Sigmoid colon (tissue), 7 donors: Measurements from ENCODE around the gene ATP2B1. TPM values are rescaled to one million over a fixed set of nuclear protein-coding genes. Genes with fewer than 3 reads are reported as not detected.

Experiments used
- DNase-seq: peaks from one replicate; pipeline ENCODE4 v3.0.0-alpha.2; 2019
- H3K27ac ChIP-seq, 4 donors: fragments of 200-600 bp; sonication (generic); one replicate each; pipeline ENCODE4 v1.5.1; 2016 to 2019; ENCODE audit warnings: mild to moderate bottlenecking in 1 of 4
- H3K27me3 ChIP-seq, 3 donors: fragments of 200-600 bp; sonication (generic); one replicate each; pipeline ENCODE4 v1.5.1; 2019; ENCODE audit warnings: mild to moderate bottlenecking in 1 of 3
- H3K36me3 ChIP-seq, 4 donors: fragments of 200-600 bp; sonication (generic); one replicate each; pipeline ENCODE4 v1.5.1; 2016 to 2019
- H3K4me1 ChIP-seq, 4 donors: fragments of 200-600 bp; sonication (generic); one replicate each; pipeline ENCODE4 v1.5.1; 2017 to 2019
- H3K4me3 ChIP-seq, 4 donors: fragments of 200-600 bp; sonication (generic); one replicate each; pipeline ENCODE4 v1.5.1; 2017 to 2019; ENCODE audit warnings: mild to moderate bottlenecking in 2 of 4, moderate library complexity in 1 of 4
- H3K9me3 ChIP-seq, 4 donors: fragments of 200-600 bp in 3 of 4; sonication (generic) in 3 of 4; one replicate each; pipeline versions ENCODE4 v1.5.1 to v1.6.1; 2013 to 2019
- EP300 ChIP-seq, 4 donors: sonication (generic); formaldehyde crosslinking; IDR thresholded peaks; one replicate each; pipeline ENCODE4 v1.6.1; 2017; ENCODE audit warnings: antibody characterized with exemption in 4 of 4
- POLR2A ChIP-seq, 2 donors: fragments of 450-650 bp; IDR thresholded peaks; one replicate each; pipeline ENCODE4 v1.6.1; 2016; ENCODE audit warnings: antibody characterized with exemption in 2 of 2, mild to moderate bottlenecking in 2 of 2, moderate library complexity in 2 of 2
- POLR2AphosphoS5 ChIP-seq, 4 donors: sonication (generic); formaldehyde crosslinking; IDR thresholded peaks; one replicate each; pipeline ENCODE4 v1.6.1; 2017; ENCODE audit warnings: antibody characterized with exemption in 4 of 4
- WGBS, 2 donors: extraction: QIAGEN DNeasy Blood & Tissue Kit; methylation state at CpG; one replicate each; pipeline ENCODE4 v1.1.7; 2013; 5-methylcytosine and 5-hydroxymethylcytosine counted together
- intact Hi-C: fragments of 100-400 bp; cut with DNase I; formaldehyde crosslinking; loops from one replicate; pipeline ENCODE4 v1.15.1; 2023
- polyA plus RNA-seq, 3 donors: library from polyadenylated mRNA; stranded (reverse); fragments of 200-250 nt; gene quantifications; one replicate each; pipeline ENCODE4 v1.2.3, GENCODE V29; 2013
- total RNA-seq, 4 donors: library from RNA; depleted of rRNA; stranded (reverse); fragments of >200 nt; gene quantifications; one replicate each; pipeline ENCODE4 v1.1.0, GENCODE V29; 2016
- TF ChIP-seq, protein P1 (sequence below), 4 experiments: fragments of 450-650 bp in 3 of 4; fragments of 200-600 bp in 1 of 4; IDR thresholded peaks; one replicate each; pipeline ENCODE4 v1.5.1; 2016 to 2019; ENCODE audit warnings: antibody characterized with exemption in 4 of 4, mild to moderate bottlenecking in 3 of 4, moderate library complexity in 2 of 4
- donor health status: healthy with polysubstance abuse.
- donor health status: Bipolar disorder and iron deficiency.
- donor health status: healthy.

Gene ATP2B1
- total and polyA plus RNA-seq, 7 donors, result 4.8 to 39.1 (median 27.6) TPM

DNA sequence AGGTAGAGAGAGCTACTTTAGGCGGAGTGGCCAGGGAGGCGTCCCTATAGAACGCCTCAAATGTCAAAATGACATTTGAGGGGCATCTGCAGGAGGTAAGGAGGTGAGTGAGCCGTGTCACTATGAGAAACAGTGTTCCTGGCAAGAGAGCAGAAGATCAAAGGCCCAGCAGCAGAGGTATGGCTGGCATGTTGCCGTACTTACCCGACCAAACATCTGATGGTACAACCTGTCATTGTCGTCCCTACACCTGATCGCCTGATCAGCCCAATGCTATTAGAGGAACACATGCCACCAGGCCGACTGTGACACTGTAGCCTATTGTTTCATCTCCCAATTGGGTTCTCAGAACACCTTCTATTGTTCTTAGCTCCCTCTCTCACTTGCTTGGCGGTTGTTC is 148.9 kb downstream of the ATP2B1 start:
- no peaks in the 10 kb centered on the region for H3K9me3 ChIP-seq
- DNase-seq, result no peak
- intact Hi-C loops, result no loop called here
- H3K27ac ChIP-seq, result no peak overlapping the region
- 90 to 95% methylated on average over 10 of the region's 10 CpGs for WGBS, 2 donors
- no peaks in the 10 kb centered on the region for H3K4me1 ChIP-seq
- H3K36me3 ChIP-seq, result no peaks in the 10 kb centered on the region
- no peaks in the 10 kb centered on the region for H3K27me3 ChIP-seq
- no peak for TF ChIP-seq EP300 (IDR thresholded peaks at IDR 0.05)
- no peak for TF ChIP-seq POLR2A (IDR thresholded peaks at IDR 0.05)
- TF ChIP-seq POLR2AphosphoS5 (IDR thresholded peaks at IDR 0.05), result no peak
- TF ChIP-seq, protein P1, sequence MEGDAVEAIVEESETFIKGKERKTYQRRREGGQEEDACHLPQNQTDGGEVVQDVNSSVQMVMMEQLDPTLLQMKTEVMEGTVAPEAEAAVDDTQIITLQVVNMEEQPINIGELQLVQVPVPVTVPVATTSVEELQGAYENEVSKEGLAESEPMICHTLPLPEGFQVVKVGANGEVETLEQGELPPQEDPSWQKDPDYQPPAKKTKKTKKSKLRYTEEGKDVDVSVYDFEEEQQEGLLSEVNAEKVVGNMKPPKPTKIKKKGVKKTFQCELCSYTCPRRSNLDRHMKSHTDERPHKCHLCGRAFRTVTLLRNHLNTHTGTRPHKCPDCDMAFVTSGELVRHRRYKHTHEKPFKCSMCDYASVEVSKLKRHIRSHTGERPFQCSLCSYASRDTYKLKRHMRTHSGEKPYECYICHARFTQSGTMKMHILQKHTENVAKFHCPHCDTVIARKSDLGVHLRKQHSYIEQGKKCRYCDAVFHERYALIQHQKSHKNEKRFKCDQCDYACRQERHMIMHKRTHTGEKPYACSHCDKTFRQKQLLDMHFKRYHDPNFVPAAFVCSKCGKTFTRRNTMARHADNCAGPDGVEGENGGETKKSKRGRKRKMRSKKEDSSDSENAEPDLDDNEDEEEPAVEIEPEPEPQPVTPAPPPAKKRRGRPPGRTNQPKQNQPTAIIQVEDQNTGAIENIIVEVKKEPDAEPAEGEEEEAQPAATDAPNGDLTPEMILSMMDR (IDR thresholded peaks at IDR 0.05), result no peak
- H3K4me3 ChIP-seq, result no peak overlapping the region

DNA sequence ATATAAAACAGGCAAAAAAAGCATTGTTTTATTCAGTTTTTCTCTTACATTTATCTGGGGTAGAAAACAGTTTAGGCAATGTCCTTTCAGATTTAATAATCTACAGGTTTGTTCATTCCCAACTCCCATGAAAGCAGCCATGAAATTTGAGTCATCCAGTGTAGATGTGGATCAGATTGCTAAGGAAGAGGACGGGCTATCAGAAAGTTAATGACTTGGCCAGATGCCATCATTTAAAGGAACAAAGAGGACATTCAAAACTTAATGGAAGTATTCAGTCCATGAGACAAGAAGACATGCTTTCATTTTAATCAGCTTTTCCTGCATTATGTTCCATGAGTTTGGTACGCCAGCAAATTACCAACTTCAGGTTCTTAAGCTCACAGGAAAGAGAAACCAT is 151.7 kb downstream of the ATP2B1 start:
- intact Hi-C loops, result no loop called here
- 48 to 73% methylated on average over 2 of the region's 2 CpGs for WGBS, 2 donors

DNA sequence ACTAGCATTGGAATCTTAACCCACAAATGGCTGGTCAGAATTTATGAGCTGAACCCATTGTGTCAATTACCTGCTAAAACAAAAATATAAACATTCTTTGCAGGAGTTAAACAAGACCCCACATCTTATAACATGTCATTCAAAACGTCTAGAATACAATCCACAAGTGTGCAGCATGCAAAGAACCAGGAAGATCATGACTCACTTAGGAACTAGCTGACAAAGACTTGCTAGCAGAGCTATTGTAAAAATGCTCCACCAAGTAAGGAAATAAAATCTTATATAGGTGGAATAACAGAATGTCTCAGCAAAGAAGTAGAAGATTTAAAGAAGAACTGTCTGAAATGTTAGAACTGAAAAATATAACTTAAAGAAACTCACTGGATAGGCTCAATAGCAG is 156.3 kb downstream of the ATP2B1 start:
- Histone ChIP-seq H3K9me3 (peaks cover 0 to 2% (median 0%) of the 10 kb centered on the region in 4 donors), H3K27ac (no peak overlapping the region), H3K4me3 (no peak overlapping the region), H3K27me3 (no peaks in the 10 kb centered on the region), H3K36me3 (no peaks in the 10 kb centered on the region), H3K4me1 (no peaks in the 10 kb centered on the region)
- no peak for TF ChIP-seq POLR2A (IDR thresholded peaks at IDR 0.05)
- TF ChIP-seq POLR2AphosphoS5 (IDR thresholded peaks at IDR 0.05), result no peak
- no peak for TF ChIP-seq EP300 (IDR thresholded peaks at IDR 0.05)
- TF ChIP-seq, protein P1 (IDR thresholded peaks at IDR 0.05), result no peak
- DNase-seq, result no peak
- 28 to 44% methylated on average over 1 of the region's 1 CpG for WGBS, 2 donors
- intact Hi-C loops, result no loop called here

More for the DNA sequence above, 151.7 kb downstream of the ATP2B1 start:
- DNase-seq, result no peak
- TF ChIP-seq, protein P1 (IDR thresholded peaks at IDR 0.05), result no peak
- no peak for TF ChIP-seq POLR2AphosphoS5 (IDR thresholded peaks at IDR 0.05)
- TF ChIP-seq EP300 (IDR thresholded peaks at IDR 0.05), result no peak
- TF ChIP-seq POLR2A (IDR thresholded peaks at IDR 0.05), result no peak
- Histone ChIP-seq H3K4me3 (no peak overlapping the region), H3K9me3 (peaks cover 0 to 2% (median 0%) of the 10 kb centered on the region in 4 donors), H3K27ac (no peak overlapping the region), H3K36me3 (no peaks in the 10 kb centered on the region), H3K27me3 (no peaks in the 10 kb centered on the region), H3K4me1 (no peaks in the 10 kb centered on the region)

DNA sequence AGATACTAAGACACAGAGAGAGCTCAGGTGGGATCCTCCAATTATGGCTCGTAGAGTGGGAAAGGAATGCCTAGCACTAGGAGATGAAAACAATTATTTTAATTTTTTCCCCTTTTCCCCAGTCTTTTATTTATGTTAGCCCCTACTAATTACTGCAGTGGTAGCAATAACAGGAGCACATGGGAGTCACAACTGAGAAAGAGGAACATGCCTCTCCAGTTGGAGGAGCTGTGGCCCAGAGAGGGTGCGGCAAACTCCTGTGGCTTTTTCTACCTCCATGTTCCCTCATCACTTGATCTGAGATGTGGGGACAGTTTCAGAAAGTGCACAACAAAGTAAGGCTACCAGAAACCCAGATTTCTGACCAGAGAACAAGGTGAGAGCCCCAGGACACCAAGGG is 156.9 kb downstream of the ATP2B1 start:
- 94 to 97% methylated on average over 2 of the region's 2 CpGs for WGBS, 2 donors
- TF ChIP-seq POLR2A (IDR thresholded peaks at IDR 0.05) (no peak), EP300 (IDR thresholded peaks at IDR 0.05) (no peak), POLR2AphosphoS5 (IDR thresholded peaks at IDR 0.05) (no peak)
- TF ChIP-seq, protein P1 (IDR thresholded peaks at IDR 0.05), result no peak
- no peak overlapping the region for H3K4me3 ChIP-seq
- H3K9me3 ChIP-seq, result peaks cover 0 to 2% (median 0%) of the 10 kb centered on the region in 4 donors
- no peaks in the 10 kb centered on the region for H3K36me3 ChIP-seq
- no peak overlapping the region for H3K27ac ChIP-seq
- H3K4me1 ChIP-seq, result no peaks in the 10 kb centered on the region
- intact Hi-C loops, result no loop called here
- H3K27me3 ChIP-seq, result no peaks in the 10 kb centered on the region
- DNase-seq, result no peak

DNA sequence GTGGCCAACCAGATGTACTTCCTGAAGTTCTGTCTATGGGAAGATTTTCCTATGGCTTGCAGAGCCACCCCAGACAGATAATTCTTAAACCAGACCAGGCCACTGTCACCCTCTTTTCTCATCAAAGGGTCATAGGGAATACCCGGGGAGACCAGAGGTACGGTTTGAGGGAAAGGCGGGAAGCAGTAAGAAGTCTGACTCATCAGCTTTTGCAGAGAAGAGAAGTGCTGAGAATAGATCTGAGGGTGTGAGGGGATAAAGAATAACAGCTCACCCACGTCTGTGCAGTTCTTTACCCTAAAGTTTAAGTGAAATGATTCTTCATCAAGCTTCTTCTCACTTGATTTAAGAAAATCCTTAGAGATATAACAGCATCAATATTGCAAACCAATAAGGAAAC is 161.5 kb downstream of the ATP2B1 start:
- DNase-seq, result no peak
- TF ChIP-seq POLR2AphosphoS5 (IDR thresholded peaks at IDR 0.05), result no peak
- intact Hi-C loops, result loop anchor here (10.0 kb wide), 1 partner anchor 558 kb away; no protein-coding TSS in a partner anchor
- H3K4me3 ChIP-seq, result no peak overlapping the region
- H3K27me3 ChIP-seq, result no peaks in the 10 kb centered on the region
- WGBS, 2 donors, result 84 to 87% methylated on average over 4 of the region's 4 CpGs
- no peak overlapping the region for H3K27ac ChIP-seq
- H3K4me1 ChIP-seq, result peaks cover 0 to 18% (median 6%) of the 10 kb centered on the region in 4 donors
- H3K9me3 ChIP-seq, result no peaks in the 10 kb centered on the region
- H3K36me3 ChIP-seq, result no peaks in the 10 kb centered on the region
